Measurements from ENCODE around the gene ASB2. TPM values are rescaled to one million over a fixed set of nuclear protein-coding genes. Genes with fewer than 3 reads are reported as not detected.

The ASB2 gene
- total and polyA plus RNA-seq, 5 donors = 112 to 141 (median 120) TPM

- intact Hi-C loops (cut with DNase I) = no loop called here
- DNase-seq (no peak), ATAC-seq (no peak)
- WGBS = 88% methylated on average over 10 of the region's 10 CpGs
- Histone ChIP-seq H3K9me3 (ENCODE audit: control insufficient read depth, low read length) (no peaks in the 10 kb centered on the region), H3K27me3 (ENCODE audit: control insufficient read depth, insufficient read depth) (no peaks in the 10 kb centered on the region), H3K4me3 (ENCODE audit: low read length) (no peak overlapping the region), H3K27ac (ENCODE audit: low read length) (no peak overlapping the region), H3K4me1 (ENCODE audit: control insufficient read depth, insufficient read depth, low read length) (peaks cover 5% of the 10 kb centered on the region)
These were observed 14.8 kb upstream of the ASB2 start for GRCh38 chr14:93991212-93991611.

GRCh38 chr14:93989939-93990338 lies 13.6 kb upstream of the ASB2 start:
- ATAC-seq (no peak), DNase-seq (no peak)
- H3K27me3 ChIP-seq (ENCODE audit: control insufficient read depth, insufficient read depth) = no peaks in the 10 kb centered on the region
- 71% methylated on average over 4 of the region's 4 CpGs for whole genome bisulfite sequencing
- no peak overlapping the region for H3K27ac ChIP-seq (ENCODE audit: low read length)
- no peak overlapping the region for H3K4me3 ChIP-seq (ENCODE audit: low read length)
- intact Hi-C loops (cut with DNase I) = no loop called here
- no peaks in the 10 kb centered on the region for H3K9me3 ChIP-seq (ENCODE audit: control insufficient read depth, low read length)
- peaks cover 2% of the 10 kb centered on the region for H3K4me1 ChIP-seq (ENCODE audit: control insufficient read depth, insufficient read depth, low read length)

- H3K4me3 ChIP-seq (ENCODE audit: low read length) = no peak overlapping the region
- WGBS = 66% methylated on average over 3 of the region's 3 CpGs
- no peaks in the 10 kb centered on the region for H3K9me3 ChIP-seq (ENCODE audit: control insufficient read depth, low read length)
- intact Hi-C loops (cut with DNase I) = no loop called here
- no peak overlapping the region for H3K27ac ChIP-seq (ENCODE audit: low read length)
- no peak for ATAC-seq
- peaks cover 2% of the 10 kb centered on the region for H3K4me1 ChIP-seq (ENCODE audit: control insufficient read depth, insufficient read depth, low read length)
- H3K27me3 ChIP-seq (ENCODE audit: control insufficient read depth, insufficient read depth) = no peaks in the 10 kb centered on the region
- DNase-seq = peak in 1 of 3 donors; percentile 28
These were observed 11.6 kb upstream of the ASB2 start for GRCh38 chr14:93987815-93988476.

- Histone ChIP-seq H3K27me3 (ENCODE audit: control insufficient read depth, insufficient read depth) (no peaks in the 10 kb centered on the region), H3K4me1 (ENCODE audit: control insufficient read depth, insufficient read depth, low read length) (peaks cover 5% of the 10 kb centered on the region), H3K27ac (ENCODE audit: low read length) (peak overlapping the region; percentile 8), H3K4me3 (ENCODE audit: low read length) (no peak overlapping the region), H3K9me3 (ENCODE audit: control insufficient read depth, low read length) (no peaks in the 10 kb centered on the region)
- 61% methylated on average over 12 of the region's 12 CpGs for WGBS
- DNase-seq = peak in 1 of 3 donors; percentile 59
- peak in 1 of 2 donors; percentile 14 for ATAC-seq
- intact Hi-C loops (cut with DNase I) = no loop called here
These were observed 11.0 kb upstream of the ASB2 start for GRCh38 chr14:93987376-93987775.

- intact Hi-C loops (cut with DNase I) = no loop called here
- H3K27me3 ChIP-seq (ENCODE audit: control insufficient read depth, insufficient read depth) = no peaks in the 10 kb centered on the region
- peaks cover 7% of the 10 kb centered on the region for H3K4me1 ChIP-seq (ENCODE audit: control insufficient read depth, insufficient read depth, low read length)
- no peaks in the 10 kb centered on the region for H3K9me3 ChIP-seq (ENCODE audit: control insufficient read depth, low read length)
- H3K27ac ChIP-seq (ENCODE audit: low read length) = peak overlapping the region; percentile 8
- 57% methylated on average over 9 of the region's 9 CpGs for WGBS
- DNase-seq = peak in 1 of 3 donors; percentile 64
- no peak overlapping the region for H3K4me3 ChIP-seq (ENCODE audit: low read length)
- ATAC-seq = peak; percentile 45 to 55
These were observed 10.6 kb upstream of the ASB2 start for GRCh38 chr14:93986955-93987354.

- peak in 1 of 2 donors; percentile 4 for ATAC-seq
- DNase-seq = peak in 1 of 3 donors; percentile 48
- intact Hi-C loops (cut with DNase I) = no loop called here
- Histone ChIP-seq H3K27ac (ENCODE audit: low read length) (peak overlapping the region; percentile 79), H3K4me3 (ENCODE audit: low read length) (no peak overlapping the region), H3K4me1 (ENCODE audit: control insufficient read depth, insufficient read depth, low read length) (peaks cover 13% of the 10 kb centered on the region), H3K9me3 (ENCODE audit: control insufficient read depth, low read length) (no peaks in the 10 kb centered on the region), H3K27me3 (ENCODE audit: control insufficient read depth, insufficient read depth) (no peaks in the 10 kb centered on the region)
- WGBS = 35% methylated on average over 7 of the region's 7 CpGs
These were observed 8.6 kb upstream of the ASB2 start for GRCh38 chr14:93984987-93985410.

GRCh38 chr14:93984070-93984469 lies 7.7 kb upstream of the ASB2 start:
- 74% methylated on average over 3 of the region's 3 CpGs for WGBS
- Histone ChIP-seq H3K4me1 (ENCODE audit: control insufficient read depth, insufficient read depth, low read length) (peaks cover 13% of the 10 kb centered on the region), H3K9me3 (ENCODE audit: control insufficient read depth, low read length) (no peaks in the 10 kb centered on the region), H3K4me3 (ENCODE audit: low read length) (no peak overlapping the region), H3K27me3 (ENCODE audit: control insufficient read depth, insufficient read depth) (no peaks in the 10 kb centered on the region), H3K27ac (ENCODE audit: low read length) (peak overlapping the region; percentile 12)
- DNase-seq (peak in 1 of 3 donors; percentile 43), ATAC-seq (no peak)
- intact Hi-C loops (cut with DNase I) = no loop called here

- Histone ChIP-seq H3K4me3 (ENCODE audit: low read length) (no peak overlapping the region), H3K27me3 (ENCODE audit: control insufficient read depth, insufficient read depth) (no peaks in the 10 kb centered on the region), H3K4me1 (ENCODE audit: control insufficient read depth, insufficient read depth, low read length) (peaks cover 15% of the 10 kb centered on the region), H3K27ac (ENCODE audit: low read length) (peak overlapping the region; percentile 93), H3K9me3 (ENCODE audit: control insufficient read depth, low read length) (no peaks in the 10 kb centered on the region)
- WGBS = 67% methylated on average over 10 of the region's 10 CpGs
- intact Hi-C loops (cut with DNase I) = no loop called here
- DNase-seq (peak in 1 of 3 donors; percentile 48), ATAC-seq (no peak)
These were observed 6.0 kb upstream of the ASB2 start for GRCh38 chr14:93982230-93983007.

- Histone ChIP-seq H3K27me3 (ENCODE audit: control insufficient read depth, insufficient read depth) (no peaks in the 10 kb centered on the region), H3K4me3 (ENCODE audit: low read length) (no peak overlapping the region), H3K9me3 (ENCODE audit: control insufficient read depth, low read length) (no peaks in the 10 kb centered on the region), H3K4me1 (ENCODE audit: control insufficient read depth, insufficient read depth, low read length) (peaks cover 16% of the 10 kb centered on the region), H3K27ac (ENCODE audit: low read length) (peak overlapping the region; percentile 93)
- DNase-seq (peak in 1 of 3 donors; percentile 52), ATAC-seq (no peak)
- intact Hi-C loops (cut with DNase I) = no loop called here
- WGBS = 85% methylated on average over 9 of the region's 9 CpGs
These were observed 5.2 kb upstream of the ASB2 start for GRCh38 chr14:93981316-93982229.

GRCh38 chr14:93980456-93981201 lies 4.3 kb upstream of the ASB2 start:
- Histone ChIP-seq H3K27ac (ENCODE audit: low read length) (peak overlapping the region; percentile 94), H3K4me3 (ENCODE audit: low read length) (no peak overlapping the region), H3K9me3 (ENCODE audit: control insufficient read depth, low read length) (no peaks in the 10 kb centered on the region), H3K27me3 (ENCODE audit: control insufficient read depth, insufficient read depth) (no peaks in the 10 kb centered on the region), H3K4me1 (ENCODE audit: control insufficient read depth, insufficient read depth, low read length) (peaks cover 16% of the 10 kb centered on the region)
- 38% methylated on average over 11 of the region's 11 CpGs for WGBS
- DNase-seq (peak; percentile 74 to 88 (median 88)), ATAC-seq (peak; percentile 55 to 72)
- intact Hi-C loops (cut with DNase I) = no loop called here
